DMS153 treated with DMSO at 0.1 percent for 48 hours (cell line): ENCODE data around the gene MYLK.

Source experiments
- DNase-seq: peaks from one replicate; lab custom pipeline; 2025; ENCODE audit not compliant: unreplicated experiment; lab: John Stamatoyannopoulos, UW

The MYLK gene

GRCh38 chr3:123778991-123779622, 105.0 kb downstream of the MYLK start:
- DNase-seq: no peak

GRCh38 chr3:123778525-123778924, 105.6 kb downstream of the MYLK start:
- DNase-seq: no peak

GRCh38 chr3:123776071-123776782, 107.9 kb downstream of the MYLK start:
- DNase-seq: no peak

- no peak for DNase-seq
Measured at GRCh38 chr3:123774474-123774873, 109.7 kb downstream of the MYLK start.

- DNase-seq: no peak
Measured at GRCh38 chr3:123773681-123774431, 110.3 kb downstream of the MYLK start.

GRCh38 chr3:123769356-123769743, 114.8 kb downstream of the MYLK start:
- DNase-seq: no peak

GRCh38 chr3:123768480-123769355, 115.4 kb downstream of the MYLK start:
- no peak for DNase-seq

- no peak for DNase-seq
Measured at GRCh38 chr3:123767564-123768292, 116.4 kb downstream of the MYLK start.

GRCh38 chr3:123767009-123767372, 117.1 kb downstream of the MYLK start:
- no peak for DNase-seq

GRCh38 chr3:123766193-123767008, 117.7 kb downstream of the MYLK start:
- DNase-seq: no peak

- no peak for DNase-seq
Measured at GRCh38 chr3:123765475-123766128, 118.5 kb downstream of the MYLK start.

GRCh38 chr3:123764647-123765046, 119.5 kb downstream of the MYLK start:
- no peak for DNase-seq

GRCh38 chr3:123762805-123763204, 121.3 kb downstream of the MYLK start:
- DNase-seq: no peak

GRCh38 chr3:123760817-123761216, 123.3 kb downstream of the MYLK start:
- no peak for DNase-seq

- DNase-seq: no peak
Measured at GRCh38 chr3:123759871-123760270, 124.3 kb downstream of the MYLK start.

- no peak for DNase-seq
Measured at GRCh38 chr3:123759311-123759710, 124.8 kb downstream of the MYLK start.

GRCh38 chr3:123758081-123758564, 126.0 kb downstream of the MYLK start:
- peak; percentile 97 for DNase-seq

GRCh38 chr3:123757281-123757940, 126.7 kb downstream of the MYLK start:
- no peak for DNase-seq
